Measurements from ENCODE around the gene TEX52.

DNA sequence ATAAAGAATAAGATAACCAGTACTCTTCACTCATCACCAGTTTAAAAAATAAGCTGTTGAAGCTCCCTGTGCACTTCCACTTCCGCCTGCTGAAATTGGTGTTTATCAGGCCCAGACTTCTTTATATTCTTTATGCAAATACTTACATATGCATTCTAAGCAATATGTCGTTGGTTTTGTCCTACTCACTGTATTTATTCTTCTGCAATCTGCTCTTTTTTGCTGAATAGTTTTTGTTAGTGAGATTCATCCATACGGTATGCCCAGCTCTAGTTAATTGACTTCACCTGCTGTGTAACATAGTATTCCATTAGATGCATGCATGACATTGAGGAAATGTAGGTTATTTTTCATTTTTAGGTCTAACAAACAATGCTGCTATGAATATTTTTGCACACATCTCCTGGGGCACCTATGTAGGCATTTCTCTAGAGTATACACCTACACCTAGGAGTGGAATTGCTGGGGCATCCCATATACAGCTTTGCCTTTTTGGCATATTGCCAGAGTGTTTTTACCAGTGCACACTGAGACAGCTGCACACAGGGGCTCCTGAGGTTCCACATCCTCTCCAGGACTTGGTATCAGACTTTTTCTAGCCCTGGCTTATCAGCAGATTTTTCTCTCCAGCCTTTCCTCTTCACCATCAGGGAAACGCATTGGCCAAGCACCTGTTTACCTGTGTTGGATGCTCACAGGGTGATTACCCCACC, 21.0 kb downstream of the TEX52 start:
- TF ChIP-seq POLR2A (IDR thresholded peaks at IDR 0.05; ENCODE audit: low read length) (no peak), GATA1 (IDR thresholded peaks at IDR 0.05; ENCODE audit: low read depth, low read length) (no peak)

All from erythroblast (primary cell).